CD14-positive monocyte (primary cell): ENCODE data around the gene C19orf38. TPM values are rescaled to one million over a fixed set of nuclear protein-coding genes. Genes with fewer than 3 reads are reported as not detected.

ENCODE experiments used
- DNase-seq, 3 donors: peaks; one replicate each; pipeline ENCODE4 v3.0.0-alpha.2; 2011 to 2022
- H2AFZ ChIP-seq: 2 replicates; pipeline ENCODE4 v1.6.0; 2012; ENCODE audit warnings: mild to moderate bottlenecking, low read depth, low read length, inconsistent platforms; ENCODE audit not compliant: insufficient read depth, poor library complexity, severe bottlenecking
- H3K27ac ChIP-seq, 2 donors: 1 replicate in 1 of 2; 2 replicates in 1 of 2; pipeline ENCODE4 v1.5.1; 2012 to 2013; ENCODE audit warnings: low read length in 2 of 2, control low read depth in 1 of 2, inconsistent platforms in 1 of 2, low read depth in 1 of 2, mild to moderate bottlenecking in 1 of 2
- H3K27me3 ChIP-seq, 2 donors: one replicate each; pipeline versions ENCODE4 v1.6.0 to v1.6.1; 2011 to 2013; ENCODE audit warnings: low read length in 2 of 2; ENCODE audit not compliant: control insufficient read depth in 2 of 2, insufficient read depth in 2 of 2
- H3K36me3 ChIP-seq, 2 donors: replicated peaks in 1 of 2; 1 replicate in 1 of 2; 2 replicates in 1 of 2; pipeline versions ENCODE4 v1.5.1 to v1.6.1; 2012 to 2013; ENCODE audit warnings: low read length in 2 of 2, control low read depth in 1 of 2, inconsistent platforms in 1 of 2, mild to moderate bottlenecking in 1 of 2; ENCODE audit not compliant: insufficient read depth in 2 of 2, control insufficient read depth in 1 of 2
- H3K4me1 ChIP-seq, 2 donors: 1 replicate in 1 of 2; 2 replicates in 1 of 2; pipeline versions ENCODE4 v1.5.1 to v1.6.1; 2012 to 2013; ENCODE audit warnings: low read length in 2 of 2, control low read depth in 1 of 2, inconsistent platforms in 1 of 2, mild to moderate bottlenecking in 1 of 2, moderate library complexity in 1 of 2; ENCODE audit not compliant: insufficient read depth in 2 of 2, control insufficient read depth in 1 of 2
- H3K4me2 ChIP-seq: replicated peaks from 2 replicates; pipeline ENCODE3; 2012; ENCODE audit warnings: low read length, moderate library complexity, mild to moderate bottlenecking; ENCODE audit not compliant: poor library complexity, severe bottlenecking; ENCODE audit errors: extremely low read depth
- H3K4me3 ChIP-seq, 3 experiments: fragments of 200-600 bp in 1 of 3; sonication (generic) in 1 of 3; replicated peaks in 1 of 3; 1 replicate in 2 of 3; 2 replicates in 1 of 3; pipeline ENCODE4 v1.5.1; 2011 to 2013; ENCODE audit warnings: low read length in 3 of 3, mild to moderate bottlenecking in 3 of 3, control low read depth in 2 of 3, low read depth in 2 of 3, inconsistent platforms in 1 of 3, moderate library complexity in 1 of 3
- H3K79me2 ChIP-seq: 2 replicates; pipeline ENCODE4 v1.6.0; 2012; ENCODE audit warnings: mild to moderate bottlenecking, control low read depth, inconsistent platforms, low read length, moderate library complexity; ENCODE audit not compliant: insufficient read depth
- H3K9ac ChIP-seq: 2 replicates; pipeline ENCODE4 v1.6.0; 2017; ENCODE audit warnings: low read length, mild to moderate bottlenecking; ENCODE audit not compliant: insufficient read depth, poor library complexity, severe bottlenecking
- H3K9me3 ChIP-seq, 2 donors: replicated peaks in 1 of 2; 1 replicate in 1 of 2; 2 replicates in 1 of 2; pipeline versions ENCODE4 v1.5.1 to v1.6.1; 2012 to 2013; ENCODE audit warnings: low read length in 2 of 2, control low read depth in 1 of 2; ENCODE audit not compliant: control insufficient read depth in 1 of 2, insufficient read depth in 1 of 2
- H4K20me1 ChIP-seq: 2 replicates; pipeline ENCODE4 v1.6.0; 2012; ENCODE audit warnings: mild to moderate bottlenecking, low read length, control low read depth, moderate library complexity; ENCODE audit not compliant: insufficient read depth
- H3K27ac Mint-ChIP-seq, 7 donors: one replicate each; pipeline ENCODE4 v1.8.0; 2020; ENCODE audit warnings: mild to moderate bottlenecking in 7 of 7, mixed read lengths in 7 of 7, moderate library complexity in 6 of 7, inconsistent platforms in 2 of 7
- H3K27me3 Mint-ChIP-seq, 3 donors: one replicate each; pipeline ENCODE4 v1.8.0; 2021 to 2022; ENCODE audit warnings: low read depth in 3 of 3, mild to moderate bottlenecking in 3 of 3, mixed read lengths in 3 of 3, moderate library complexity in 3 of 3, inconsistent platforms in 1 of 3
- H3K36me3 Mint-ChIP-seq, 2 donors: one replicate each; pipeline ENCODE4 v1.8.0; 2020; ENCODE audit warnings: mixed read lengths in 2 of 2, inconsistent platforms in 1 of 2, mild to moderate bottlenecking in 1 of 2
- H3K4me1 Mint-ChIP-seq: one replicate; pipeline ENCODE4 v1.8.0; 2020; ENCODE audit warnings: mild to moderate bottlenecking, mixed read lengths
- H3K4me3 Mint-ChIP-seq, 2 donors: one replicate each; pipeline ENCODE4 v1.8.0; 2020; ENCODE audit warnings: mild to moderate bottlenecking in 2 of 2, mixed read lengths in 2 of 2, moderate library complexity in 1 of 2
- H3K9me3 Mint-ChIP-seq, 7 donors: one replicate each; pipeline ENCODE4 v1.8.0; 2020 to 2022; ENCODE audit warnings: mixed read lengths in 7 of 7, mild to moderate bottlenecking in 6 of 7, moderate library complexity in 6 of 7, inconsistent platforms in 2 of 7
- CTCF ChIP-seq: fragments of 200-600 bp; IDR thresholded peaks from one replicate; pipeline ENCODE4 v1.8.0; 2022; ENCODE audit warnings: antibody characterized with exemption, mild to moderate bottlenecking
- WGBS: methylation state at CpG from one replicate; pipeline ENCODE4 v1.1.5; 2013; ENCODE audit warnings: missing lambda C conversion rate; ENCODE audit not compliant: insufficient coverage; 5-methylcytosine and 5-hydroxymethylcytosine counted together
- intact Hi-C, 2 donors: fragments of 100-400 bp; cut with micrococcal nuclease; formaldehyde crosslinking; loops; one replicate each; pipeline versions ENCODE4 v1.15.0 to v1.15.1; 2023
- polyA plus RNA-seq, 3 donors: library from polyadenylated mRNA; depleted of rRNA in 1 of 3; unstranded in 2 of 3; stranded (reverse) in 1 of 3; fragments of 300-500 nt in 2 of 3; fragments of >200 nt in 1 of 3; fragmentation: Illumina TruSeq in 2 of 3; gene quantifications; 1 replicate in 2 of 3; 2 replicates in 1 of 3; pipeline ENCODE4 v1.2.3, GENCODE V29; 2012 to 2021

C19orf38 gene
- polyA plus RNA-seq, 3 donors, result 134 to 174 (median 149) TPM

- no peaks in the 10 kb centered on the region for H3K9me3 ChIP-seq
- peaks cover 14 to 42% of the 10 kb centered on the region in 2 donors for H3K4me1 ChIP-seq
- no peak overlapping the region for H3K4me2 ChIP-seq
- peaks cover 42 to 83% of the 10 kb centered on the region in 2 donors for H3K36me3 Mint-ChIP-seq
- H4K20me1 ChIP-seq, result peaks cover 27% of the 10 kb centered on the region
- H3K27ac Mint-ChIP-seq, result peak overlapping the region in 5 of 7 donors; percentile 46 to 86 (median 83)
- intact Hi-C loops, result no loop called here
- DNase-seq, result peak in 2 of 3 donors; percentile 29 to 39
- H3K27me3 ChIP-seq, result no peaks in the 10 kb centered on the region
- no peak overlapping the region for H3K9ac ChIP-seq
- peaks cover 33% of the 10 kb centered on the region for H3K4me1 Mint-ChIP-seq
- no peak overlapping the region for H2AFZ ChIP-seq
- peaks cover 0 to 3% (median 3%) of the 10 kb centered on the region in 3 donors for H3K27me3 Mint-ChIP-seq
- peaks cover 48 to 69% of the 10 kb centered on the region in 2 donors for H3K36me3 ChIP-seq
- H3K27ac ChIP-seq, result peak overlapping the region in 1 of 2 donors; percentile 45
- peaks cover 0 to 5% (median 0%) of the 10 kb centered on the region in 7 donors for H3K9me3 Mint-ChIP-seq
- no peak overlapping the region for H3K4me3 ChIP-seq
- peaks cover 39% of the 10 kb centered on the region for H3K79me2 ChIP-seq
- WGBS, result no CpG with 5 or more reads among the region's 4 CpGs
- no peak overlapping the region for H3K4me3 Mint-ChIP-seq
- TF ChIP-seq CTCF, result peak; percentile 84
Measured at GRCh38 chr19:10858204-10858828, 10.1 kb downstream of the C19orf38 start.

- WGBS, result 7% methylated on average over 3 of the region's 7 CpGs
- Histone ChIP-seq H3K36me3 (peaks cover 38 to 45% of the 10 kb centered on the region in 2 donors), H4K20me1 (peaks cover 20% of the 10 kb centered on the region), H3K79me2 (peaks cover 24% of the 10 kb centered on the region), H3K4me3 (no peak overlapping the region), H3K9ac (no peak overlapping the region), H3K4me1 (peaks cover 24 to 56% of the 10 kb centered on the region in 2 donors), H3K4me2 (peak overlapping the region; percentile 9), H3K27me3 (no peaks in the 10 kb centered on the region), H3K27ac (peak overlapping the region; percentile 28 to 77), H2AFZ (no peak overlapping the region), H3K9me3 (no peaks in the 10 kb centered on the region)
- peaks cover 0 to 5% (median 3%) of the 10 kb centered on the region in 3 donors for H3K27me3 Mint-ChIP-seq
- peak; percentile 81 for TF ChIP-seq CTCF
- H3K27ac Mint-ChIP-seq, result peak overlapping the region; percentile 82 to 95 (median 90)
- H3K4me3 Mint-ChIP-seq, result peak overlapping the region in 1 of 2 donors; percentile 11
- intact Hi-C loops, result loop anchor here in 1 of 2 donors (5.0 kb wide), 1 partner anchor 144 kb away; the partner anchor contains the start of gene DNM2
- peaks cover 0 to 5% (median 0%) of the 10 kb centered on the region in 7 donors for H3K9me3 Mint-ChIP-seq
- DNase-seq, result peak; percentile 79 to 87 (median 81)
- peaks cover 40% of the 10 kb centered on the region for H3K4me1 Mint-ChIP-seq
- H3K36me3 Mint-ChIP-seq, result peaks cover 36 to 71% of the 10 kb centered on the region in 2 donors
Measured at GRCh38 chr19:10861103-10861651, 13.0 kb downstream of the C19orf38 start.
